HEK293T (cell line): ENCODE results near the gene MED15.

Experiments
- BHLHE40 ChIP-seq: fragments of 450-650 bp; IDR thresholded peaks from 2 replicates; pipeline ENCODE4 v1.6.1; 2016; ENCODE audit warnings: mild to moderate bottlenecking, moderate library complexity, borderline replicate concordance
- FOXK2 ChIP-seq: fragments of 450-650 bp; IDR thresholded peaks from 2 replicates; pipeline ENCODE4 v1.6.1; 2016; ENCODE audit warnings: mild to moderate bottlenecking
- FOXM1 ChIP-seq: fragments of 450-650 bp; IDR thresholded peaks from 2 replicates; pipeline ENCODE4 v1.6.1; 2017; ENCODE audit warnings: mild to moderate bottlenecking, borderline replicate concordance
- LEF1 ChIP-seq: fragments of 450-650 bp; IDR thresholded peaks from 2 replicates; pipeline ENCODE4 v1.6.1; 2017; ENCODE audit warnings: mild to moderate bottlenecking, borderline replicate concordance
- NFRKB ChIP-seq: fragments of 450-650 bp; IDR thresholded peaks from 2 replicates; pipeline ENCODE4 v1.6.1; 2016; ENCODE audit warnings: mild to moderate bottlenecking, moderate library complexity
- SP1 ChIP-seq: fragments of 450-650 bp; IDR thresholded peaks from 2 replicates; pipeline ENCODE4 v1.6.1; 2017
- SUZ12 ChIP-seq: fragments of 450-650 bp; IDR thresholded peaks from 2 replicates; pipeline ENCODE4 v1.6.1; 2016; ENCODE audit warnings: mild to moderate bottlenecking
- ZNF384 ChIP-seq: fragments of 450-650 bp; IDR thresholded peaks from 2 replicates; pipeline ENCODE4 v1.6.1; 2016
- TF ChIP-seq, protein P1 (sequence below): fragments of 450-650 bp; IDR thresholded peaks from 2 replicates; pipeline ENCODE4 v1.6.1; 2016

DNA sequence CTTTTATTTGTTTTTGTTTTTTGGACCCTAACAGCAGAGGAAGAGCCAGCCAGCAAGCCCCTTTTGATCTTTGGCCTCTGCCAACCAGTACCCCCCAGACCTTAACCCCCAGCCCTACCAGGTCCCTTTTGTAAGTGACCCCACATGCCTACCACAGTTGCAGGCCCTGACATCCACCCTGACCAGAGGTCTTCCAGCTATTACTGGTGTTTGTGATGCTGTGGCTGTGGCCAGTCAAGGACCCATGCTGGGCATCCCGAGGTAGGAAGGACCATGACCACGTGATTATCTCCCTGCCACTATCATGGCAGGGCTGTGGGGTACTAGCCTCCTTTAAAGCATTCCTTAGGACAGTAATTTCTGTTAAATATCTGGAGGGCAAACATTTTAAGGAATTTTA, 9.0 kb downstream of the MED15 start:
- TF ChIP-seq FOXK2 (no peak), SP1 (no peak), FOXM1 (no peak), LEF1 (no peak), BHLHE40 (no peak), ZNF384 (no peak), NFRKB (no peak), SUZ12 (no peak)
- TF ChIP-seq, protein P1, sequence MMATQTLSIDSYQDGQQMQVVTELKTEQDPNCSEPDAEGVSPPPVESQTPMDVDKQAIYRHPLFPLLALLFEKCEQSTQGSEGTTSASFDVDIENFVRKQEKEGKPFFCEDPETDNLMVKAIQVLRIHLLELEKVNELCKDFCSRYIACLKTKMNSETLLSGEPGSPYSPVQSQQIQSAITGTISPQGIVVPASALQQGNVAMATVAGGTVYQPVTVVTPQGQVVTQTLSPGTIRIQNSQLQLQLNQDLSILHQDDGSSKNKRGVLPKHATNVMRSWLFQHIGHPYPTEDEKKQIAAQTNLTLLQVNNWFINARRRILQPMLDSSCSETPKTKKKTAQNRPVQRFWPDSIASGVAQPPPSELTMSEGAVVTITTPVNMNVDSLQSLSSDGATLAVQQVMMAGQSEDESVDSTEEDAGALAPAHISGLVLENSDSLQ, result no peak
